ENCODE data around the gene CENPW. TPM values are rescaled to one million over a fixed set of nuclear protein-coding genes. Genes with fewer than 3 reads are reported as not detected.

Gene CENPW
- 1 to 10 TPM; 1.4 to 2.5 (median 1.8) TPM for total RNA-seq
- 1.5 TPM for total RNA-seq (2013)

DNA sequence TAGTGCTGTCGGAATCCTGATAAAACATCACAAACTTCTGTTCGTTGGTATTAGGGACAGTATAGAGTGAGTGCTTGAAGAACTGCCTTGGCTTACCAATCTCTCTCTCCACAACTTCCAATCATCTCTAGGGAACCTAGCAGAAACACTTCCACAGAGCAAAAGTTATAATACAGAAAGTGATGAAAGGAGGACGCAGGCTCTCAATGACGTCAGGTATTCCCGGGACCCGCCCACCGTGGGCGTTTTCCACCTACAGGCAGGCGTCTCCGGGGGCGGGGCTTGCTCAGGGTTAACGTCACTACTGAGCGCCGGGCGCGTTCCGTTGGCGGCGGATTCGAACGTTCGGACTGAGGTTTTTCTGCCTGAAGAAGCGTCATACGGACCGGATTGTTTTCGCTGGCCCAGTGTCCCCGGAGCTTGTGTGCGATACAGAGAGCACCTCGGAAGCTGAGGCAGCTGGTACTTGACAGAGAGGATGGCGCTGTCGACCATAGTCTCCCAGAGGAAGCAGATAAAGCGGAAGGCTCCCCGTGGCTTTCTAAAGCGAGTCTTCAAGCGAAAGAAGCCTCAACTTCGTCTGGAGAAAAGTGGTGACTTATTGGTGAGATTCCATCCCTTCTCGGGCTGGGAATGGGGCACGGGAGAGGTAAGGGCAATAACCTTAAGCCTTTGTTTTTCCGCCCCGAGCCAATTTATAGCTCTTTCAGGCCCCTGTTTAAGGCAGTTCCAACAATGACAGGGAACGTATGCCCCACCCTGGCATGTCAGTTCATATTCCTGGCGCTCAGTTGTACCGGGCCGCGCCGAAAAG is at the start of gene CENPW:
Gene CENPW, plus strand, starts transcription at position 320 of the 814 bp plus-strand sequence. Its CDS starts 159 bp downstream, at position 479.
- Histone ChIP-seq H3K4me3 (ENCODE audit: low read length) (peak within 1 kb of the TSS; percentile 85), H3K4me1 (ENCODE audit: control insufficient read depth, insufficient read depth, low read length) (peaks cover 8% of the 10 kb centered on the region), H3K27me3 (ENCODE audit: control insufficient read depth, insufficient read depth, low read length) (no peaks in the 10 kb centered on the region), H3K9me3 (ENCODE audit: control insufficient read depth, insufficient read depth, low read length) (no peaks in the 10 kb centered on the region), H3K36me3 (ENCODE audit: control insufficient read depth, insufficient read depth, low read length) (no peaks in the 10 kb centered on the region), H3K27ac (ENCODE audit: low read length) (peak within 1 kb of the TSS; percentile 50)
- WGBS (ENCODE audit: insufficient coverage), result 3% methylated on average over 45 of the region's 46 CpGs
- DNase-seq (peak; percentile 81 to 91), ATAC-seq (peak; percentile 90 to 97 (median 93))
- Mint-ChIP-seq H3K4me1 (peaks cover 5 to 10% of the 10 kb centered on the region in 2 donors), H3K27ac (no peak within 1 kb of the TSS), H3K27me3 (ENCODE audit: low read depth in 2 of 2) (no peaks in the 10 kb centered on the region), H3K4me3 (no peak within 1 kb of the TSS), H3K9me3 (no peaks in the 10 kb centered on the region), H3K36me3 (no peaks in the 10 kb centered on the region)
- TF ChIP-seq, protein P1, sequence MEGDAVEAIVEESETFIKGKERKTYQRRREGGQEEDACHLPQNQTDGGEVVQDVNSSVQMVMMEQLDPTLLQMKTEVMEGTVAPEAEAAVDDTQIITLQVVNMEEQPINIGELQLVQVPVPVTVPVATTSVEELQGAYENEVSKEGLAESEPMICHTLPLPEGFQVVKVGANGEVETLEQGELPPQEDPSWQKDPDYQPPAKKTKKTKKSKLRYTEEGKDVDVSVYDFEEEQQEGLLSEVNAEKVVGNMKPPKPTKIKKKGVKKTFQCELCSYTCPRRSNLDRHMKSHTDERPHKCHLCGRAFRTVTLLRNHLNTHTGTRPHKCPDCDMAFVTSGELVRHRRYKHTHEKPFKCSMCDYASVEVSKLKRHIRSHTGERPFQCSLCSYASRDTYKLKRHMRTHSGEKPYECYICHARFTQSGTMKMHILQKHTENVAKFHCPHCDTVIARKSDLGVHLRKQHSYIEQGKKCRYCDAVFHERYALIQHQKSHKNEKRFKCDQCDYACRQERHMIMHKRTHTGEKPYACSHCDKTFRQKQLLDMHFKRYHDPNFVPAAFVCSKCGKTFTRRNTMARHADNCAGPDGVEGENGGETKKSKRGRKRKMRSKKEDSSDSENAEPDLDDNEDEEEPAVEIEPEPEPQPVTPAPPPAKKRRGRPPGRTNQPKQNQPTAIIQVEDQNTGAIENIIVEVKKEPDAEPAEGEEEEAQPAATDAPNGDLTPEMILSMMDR (IDR thresholded peaks at IDR 0.05), result no peak
- intact Hi-C loops (cut with micrococcal nuclease), result no loop called here

DNA sequence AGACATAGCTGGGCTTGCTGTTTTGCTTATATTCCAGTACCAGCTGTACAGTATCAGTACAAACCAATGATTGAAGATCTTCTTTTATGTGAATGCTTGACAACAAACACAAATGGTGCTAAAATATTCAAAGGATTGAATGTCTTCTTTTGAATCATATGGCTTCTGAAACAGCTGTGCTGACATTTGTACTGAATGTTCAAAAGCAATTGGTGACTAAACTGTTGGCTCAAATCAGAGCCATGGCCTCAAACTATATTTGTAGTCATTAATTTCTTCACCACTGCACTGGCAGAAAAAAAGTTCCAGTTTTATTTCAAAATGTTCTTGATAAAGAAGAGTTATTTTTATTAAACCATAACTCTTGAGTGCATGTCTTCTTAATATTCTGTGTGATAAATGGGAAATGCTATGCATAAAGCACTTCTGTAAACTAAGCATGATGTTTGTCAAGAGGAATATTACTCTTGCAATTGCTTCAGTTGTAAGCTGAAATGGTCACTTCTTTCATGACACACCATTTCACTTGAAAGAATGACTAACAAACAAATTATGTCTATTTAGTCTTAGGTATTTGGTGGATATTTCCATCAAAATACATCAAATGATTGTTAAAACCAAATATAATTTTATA is 45.9 kb upstream of the CENPW start:
- no peak for DNase-seq
- no peaks in the 10 kb centered on the region for H3K9me3 Mint-ChIP-seq
- Histone ChIP-seq H3K9me3 (ENCODE audit: control insufficient read depth, insufficient read depth, low read length) (no peaks in the 10 kb centered on the region), H3K27ac (ENCODE audit: low read length) (no peak overlapping the region), H3K27me3 (ENCODE audit: control insufficient read depth, insufficient read depth, low read length) (no peaks in the 10 kb centered on the region), H3K4me1 (ENCODE audit: control insufficient read depth, insufficient read depth, low read length) (no peaks in the 10 kb centered on the region), H3K4me3 (ENCODE audit: low read length) (no peak overlapping the region), H3K36me3 (ENCODE audit: control insufficient read depth, insufficient read depth, low read length) (no peaks in the 10 kb centered on the region)
- H3K4me1 Mint-ChIP-seq, result no peaks in the 10 kb centered on the region
- H3K4me3 Mint-ChIP-seq, result no peak overlapping the region
- no peaks in the 10 kb centered on the region for H3K36me3 Mint-ChIP-seq
- intact Hi-C loops (cut with micrococcal nuclease), result no loop called here
- TF ChIP-seq, protein P1 (IDR thresholded peaks at IDR 0.05), result no peak
- ATAC-seq, result no peak
- H3K27ac Mint-ChIP-seq, result no peak overlapping the region
- no peaks in the 10 kb centered on the region for H3K27me3 Mint-ChIP-seq (ENCODE audit: low read depth in 2 of 2)

GRCh38 chr6:126300126-126300525 is 39.8 kb upstream of the CENPW start:
- H3K36me3 Mint-ChIP-seq, result no peaks in the 10 kb centered on the region
- Histone ChIP-seq H3K9me3 (ENCODE audit: control insufficient read depth, insufficient read depth, low read length) (no peaks in the 10 kb centered on the region), H3K4me3 (ENCODE audit: low read length) (no peak overlapping the region), H3K27me3 (ENCODE audit: control insufficient read depth, insufficient read depth, low read length) (no peaks in the 10 kb centered on the region), H3K27ac (ENCODE audit: low read length) (no peak overlapping the region), H3K4me1 (ENCODE audit: control insufficient read depth, insufficient read depth, low read length) (no peaks in the 10 kb centered on the region), H3K36me3 (ENCODE audit: control insufficient read depth, insufficient read depth, low read length) (no peaks in the 10 kb centered on the region)
- H3K27ac Mint-ChIP-seq, result no peak overlapping the region
- DNase-seq (no peak), ATAC-seq (no peak)
- H3K4me3 Mint-ChIP-seq, result no peak overlapping the region
- TF ChIP-seq, protein P1 (IDR thresholded peaks at IDR 0.05), result no peak
- no peaks in the 10 kb centered on the region for H3K4me1 Mint-ChIP-seq
- H3K27me3 Mint-ChIP-seq (ENCODE audit: low read depth in 2 of 2), result no peaks in the 10 kb centered on the region
- peaks cover 2 to 4% of the 10 kb centered on the region in 2 donors for H3K9me3 Mint-ChIP-seq
- 59% methylated on average over 3 of the region's 3 CpGs for WGBS (ENCODE audit: insufficient coverage)
- intact Hi-C loops (cut with micrococcal nuclease), result no loop called here

Data from natural killer cell (primary cell).